Dendritic cell treated with granulocyte-macrophage colony-stimulating factor and Interleukin-4, amounts not matched to agents 40 ng/mL and 50 ng/mL, for 4 days (primary cell): ENCODE data around the gene NR3C2.

ENCODE experiments used
- H3K27ac Mint-ChIP-seq: one replicate; pipeline ENCODE4 v1.8.0; 2022; ENCODE audit warnings: mild to moderate bottlenecking, mixed read lengths
- H3K27me3 Mint-ChIP-seq: one replicate; pipeline ENCODE4 v1.8.0; 2022; ENCODE audit warnings: mild to moderate bottlenecking, mixed read lengths
- H3K36me3 Mint-ChIP-seq: one replicate; pipeline ENCODE4 v1.8.0; 2022; ENCODE audit warnings: low read depth, mixed read lengths
- H3K4me1 Mint-ChIP-seq: one replicate; pipeline ENCODE4 v1.8.0; 2022; ENCODE audit warnings: low read depth, mixed read lengths
- H3K4me3 Mint-ChIP-seq: one replicate; pipeline ENCODE4 v1.8.0; 2022; ENCODE audit warnings: mild to moderate bottlenecking, moderate library complexity, mixed read lengths
- H3K9me3 Mint-ChIP-seq: one replicate; pipeline ENCODE4 v1.8.0; 2022; ENCODE audit warnings: mixed read lengths
- intact Hi-C: fragments of 100-400 bp; cut with micrococcal nuclease; formaldehyde crosslinking; loops from one replicate; pipeline ENCODE4 v1.15.0; 2022

The NR3C2 gene

GRCh38 chr4:148053298-148054003 is 388.8 kb downstream of the NR3C2 start:
- H3K27me3 Mint-ChIP-seq = no peaks in the 10 kb centered on the region

GRCh38 chr4:148052448-148052847 is 389.8 kb downstream of the NR3C2 start:
- H3K36me3 Mint-ChIP-seq = peaks cover 83% of the 10 kb centered on the region
- H3K27ac Mint-ChIP-seq = no peak overlapping the region
- H3K4me1 Mint-ChIP-seq = peaks cover 66% of the 10 kb centered on the region
- intact Hi-C loops = no loop called here
- H3K27me3 Mint-ChIP-seq = no peaks in the 10 kb centered on the region
- no peaks in the 10 kb centered on the region for H3K9me3 Mint-ChIP-seq
- no peak overlapping the region for H3K4me3 Mint-ChIP-seq

More at GRCh38 chr4:148053298-148054003, 388.8 kb downstream of the NR3C2 start:
- intact Hi-C loops = no loop called here
- Mint-ChIP-seq H3K36me3 (peaks cover 83% of the 10 kb centered on the region), H3K4me1 (peaks cover 76% of the 10 kb centered on the region), H3K4me3 (no peak overlapping the region), H3K9me3 (no peaks in the 10 kb centered on the region), H3K27ac (no peak overlapping the region)

GRCh38 chr4:148051403-148051802 is 390.8 kb downstream of the NR3C2 start:
- peaks cover 89% of the 10 kb centered on the region for H3K36me3 Mint-ChIP-seq
- H3K9me3 Mint-ChIP-seq = no peaks in the 10 kb centered on the region
- intact Hi-C loops = no loop called here
- no peak overlapping the region for H3K27ac Mint-ChIP-seq
- H3K4me3 Mint-ChIP-seq = no peak overlapping the region
- H3K27me3 Mint-ChIP-seq = no peaks in the 10 kb centered on the region
- H3K4me1 Mint-ChIP-seq = peaks cover 55% of the 10 kb centered on the region

GRCh38 chr4:148048598-148048997 is 393.6 kb downstream of the NR3C2 start:
- H3K27me3 Mint-ChIP-seq = no peaks in the 10 kb centered on the region
- H3K4me1 Mint-ChIP-seq = peaks cover 32% of the 10 kb centered on the region
- no peak overlapping the region for H3K27ac Mint-ChIP-seq
- intact Hi-C loops = no loop called here
- H3K9me3 Mint-ChIP-seq = no peaks in the 10 kb centered on the region
- H3K4me3 Mint-ChIP-seq = no peak overlapping the region
- peaks cover 96% of the 10 kb centered on the region for H3K36me3 Mint-ChIP-seq

- Mint-ChIP-seq H3K27ac (no peak overlapping the region), H3K36me3 (peaks cover 65% of the 10 kb centered on the region), H3K9me3 (no peaks in the 10 kb centered on the region), H3K27me3 (no peaks in the 10 kb centered on the region), H3K4me3 (no peak overlapping the region), H3K4me1 (no peaks in the 10 kb centered on the region)
- intact Hi-C loops = no loop called here
These were observed 397.3 kb downstream of the NR3C2 start for GRCh38 chr4:148044912-148045352.

- no peak overlapping the region for H3K4me3 Mint-ChIP-seq
- H3K36me3 Mint-ChIP-seq = peaks cover 64% of the 10 kb centered on the region
- no peaks in the 10 kb centered on the region for H3K9me3 Mint-ChIP-seq
- no peaks in the 10 kb centered on the region for H3K27me3 Mint-ChIP-seq
- H3K4me1 Mint-ChIP-seq = no peaks in the 10 kb centered on the region
- intact Hi-C loops = no loop called here
- no peak overlapping the region for H3K27ac Mint-ChIP-seq
These were observed 397.9 kb downstream of the NR3C2 start for GRCh38 chr4:148044089-148044911.

- H3K36me3 Mint-ChIP-seq = peaks cover 46% of the 10 kb centered on the region
- intact Hi-C loops = no loop called here
- H3K4me3 Mint-ChIP-seq = no peak overlapping the region
- no peak overlapping the region for H3K27ac Mint-ChIP-seq
- no peaks in the 10 kb centered on the region for H3K27me3 Mint-ChIP-seq
- peaks cover 18% of the 10 kb centered on the region for H3K4me1 Mint-ChIP-seq
- H3K9me3 Mint-ChIP-seq = no peaks in the 10 kb centered on the region
These were observed 400.4 kb downstream of the NR3C2 start for GRCh38 chr4:148041606-148042329.

GRCh38 chr4:148034813-148035212 is 407.4 kb downstream of the NR3C2 start:
- Mint-ChIP-seq H3K27me3 (no peaks in the 10 kb centered on the region), H3K27ac (no peak overlapping the region), H3K36me3 (peaks cover 53% of the 10 kb centered on the region), H3K9me3 (no peaks in the 10 kb centered on the region), H3K4me3 (no peak overlapping the region), H3K4me1 (peaks cover 43% of the 10 kb centered on the region)
- intact Hi-C loops = no loop called here

GRCh38 chr4:148030193-148030873 is 411.9 kb downstream of the NR3C2 start:
- Mint-ChIP-seq H3K27me3 (no peaks in the 10 kb centered on the region), H3K4me3 (no peak overlapping the region), H3K27ac (peak overlapping the region; percentile 34), H3K36me3 (peaks cover 70% of the 10 kb centered on the region), H3K4me1 (peaks cover 45% of the 10 kb centered on the region), H3K9me3 (no peaks in the 10 kb centered on the region)
- intact Hi-C loops = no loop called here

- intact Hi-C loops = no loop called here
- no peaks in the 10 kb centered on the region for H3K27me3 Mint-ChIP-seq
- no peak overlapping the region for H3K4me3 Mint-ChIP-seq
- H3K27ac Mint-ChIP-seq = peak overlapping the region; percentile 34
- H3K9me3 Mint-ChIP-seq = no peaks in the 10 kb centered on the region
- H3K36me3 Mint-ChIP-seq = peaks cover 71% of the 10 kb centered on the region
- peaks cover 41% of the 10 kb centered on the region for H3K4me1 Mint-ChIP-seq
These were observed 412.4 kb downstream of the NR3C2 start for GRCh38 chr4:148029781-148030180.
